HL-60 (cell line): ENCODE results near the gene CIC.
A peak's percentile ranks its signal among the peaks of the same experiment; 100 is the strongest.

Experiments used
- DNase-seq, 2 experiments: peaks; one replicate each; pipeline ENCODE4 v3.0.0-alpha.2; 2010 to 2020; ENCODE audit warnings: low read depth in 1 of 2, low spot score in 1 of 2
- H3K27ac ChIP-seq: fragments of 250-450 bp; sonication (Bioruptor Pico); replicated peaks from 2 replicates; pipeline ENCODE4 v1.5.1; 2020; ENCODE audit warnings: mild to moderate bottlenecking, moderate library complexity
- H3K27me3 ChIP-seq: fragments of 250-450 bp; sonication (Bioruptor Pico); 2 replicates; pipeline ENCODE4 v1.5.1; 2021; ENCODE audit warnings: mild to moderate bottlenecking, moderate library complexity; ENCODE audit not compliant: insufficient read depth, poor library complexity, severe bottlenecking
- H3K4me3 ChIP-seq: replicated peaks from 2 replicates; pipeline ENCODE4 v1.5.1; 2011; ENCODE audit warnings: mild to moderate bottlenecking, control low read depth, low read length; ENCODE audit not compliant: insufficient read depth
- CTCF ChIP-seq: IDR thresholded peaks from one replicate; pipeline ENCODE4 v1.5.1; 2011; ENCODE audit warnings: low read length, control low read depth, inconsistent platforms; ENCODE audit not compliant: insufficient read depth
- GABPA ChIP-seq: IDR thresholded peaks from 2 replicates; pipeline ENCODE4 v1.6.1; 2012; ENCODE audit warnings: low read depth
- POLR2AphosphoS5 ChIP-seq: IDR thresholded peaks from 2 replicates; pipeline ENCODE4 v1.6.1; 2012; ENCODE audit warnings: low read depth
- REST ChIP-seq: IDR thresholded peaks from 2 replicates; pipeline ENCODE4 v1.6.1; 2012; ENCODE audit warnings: low read depth; ENCODE audit not compliant: insufficient replicate concordance
- SPI1 ChIP-seq: IDR thresholded peaks from 2 replicates; pipeline ENCODE4 v1.6.1; 2012; ENCODE audit warnings: low read depth, mild to moderate bottlenecking, borderline replicate concordance

CIC gene

DNA sequence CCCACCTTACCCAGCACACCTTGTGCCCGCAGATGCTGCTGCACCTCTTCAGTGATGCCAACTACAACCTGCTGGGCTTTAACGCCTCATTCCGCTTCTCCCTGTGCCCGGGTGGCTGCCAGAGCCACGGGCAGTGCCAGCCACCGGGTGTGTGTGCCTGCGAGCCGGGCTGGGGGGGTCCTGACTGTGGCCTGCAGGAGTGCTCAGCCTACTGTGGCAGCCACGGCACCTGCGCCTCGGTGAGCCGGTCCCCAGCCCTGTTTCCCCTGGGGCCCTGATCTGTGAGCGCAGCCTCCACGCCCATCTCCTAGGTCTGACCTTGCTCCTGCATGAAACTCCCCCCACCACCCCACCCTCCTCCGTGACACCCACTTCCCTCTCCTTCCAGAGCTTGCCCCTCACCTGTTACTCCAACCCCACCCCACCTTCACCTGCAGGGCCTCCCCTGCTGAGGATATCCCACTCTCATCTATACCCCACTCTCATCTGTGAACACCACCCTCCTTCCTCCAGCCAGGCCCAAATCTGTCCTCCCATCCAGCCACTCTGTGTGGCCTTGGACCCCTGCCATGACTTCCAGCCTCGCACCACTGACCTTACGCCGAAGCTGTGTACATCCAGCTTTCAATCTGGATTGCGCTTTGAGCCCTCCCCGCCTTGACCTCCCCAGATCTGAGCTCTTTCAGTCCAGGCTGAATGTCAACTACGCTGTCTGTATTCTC lies 65.1 kb downstream of the CIC start:
- no peaks in the 10 kb centered on the region for H3K27me3 ChIP-seq
- DNase-seq = no peak
- no peak overlapping the region for H3K27ac ChIP-seq

DNA sequence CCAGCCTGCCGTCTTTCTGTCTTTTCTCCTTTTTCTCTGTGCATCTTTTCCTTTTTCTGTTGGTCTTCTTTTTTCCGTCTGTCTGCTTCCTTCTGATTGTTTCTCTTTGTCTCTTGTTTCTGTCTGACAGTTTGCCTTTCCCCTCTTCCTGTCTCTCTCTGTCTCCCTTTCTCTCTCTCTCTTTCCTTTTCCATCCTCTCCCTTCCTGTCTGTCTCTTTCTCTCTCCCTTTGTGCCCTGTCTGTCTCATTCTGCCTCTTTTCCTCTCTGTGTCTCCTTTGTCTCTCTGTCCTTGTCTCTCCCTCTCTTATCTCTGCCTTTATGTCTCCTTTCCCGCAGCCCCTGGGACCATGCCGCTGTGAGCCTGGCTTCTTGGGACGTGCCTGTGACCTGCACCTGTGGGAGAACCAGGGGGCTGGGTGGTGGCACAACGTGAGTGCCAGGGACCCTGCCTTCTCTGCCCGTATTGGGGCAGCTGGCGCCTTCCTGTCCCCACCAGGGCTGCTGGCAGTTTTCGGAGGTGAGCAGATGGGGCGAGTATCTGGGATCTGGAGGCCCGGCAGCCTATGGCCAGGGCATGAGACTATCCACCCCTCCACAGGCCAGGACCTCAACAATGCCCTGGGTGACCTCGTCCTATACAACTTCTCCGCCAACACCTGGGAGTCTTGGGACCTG lies 65.8 kb downstream of the CIC start:
- no peak for TF ChIP-seq CTCF
- TF ChIP-seq GABPA = no peak
- no peak for TF ChIP-seq POLR2AphosphoS5
- TF ChIP-seq SPI1 = no peak
- TF ChIP-seq REST = no peak
- DNase-seq = no peak
- H3K27me3 ChIP-seq = no peaks in the 10 kb centered on the region
- no peak overlapping the region for H3K4me3 ChIP-seq
- H3K27ac ChIP-seq = peak overlapping the region; percentile 36; the same call in 1 of the 2 replicates

More for the DNA sequence above, 65.1 kb downstream of the CIC start:
- TF ChIP-seq REST = no peak
- TF ChIP-seq CTCF = no peak
- TF ChIP-seq SPI1 = no peak
- TF ChIP-seq POLR2AphosphoS5 = no peak
- no peak for TF ChIP-seq GABPA
- H3K4me3 ChIP-seq = no peak overlapping the region

DNA sequence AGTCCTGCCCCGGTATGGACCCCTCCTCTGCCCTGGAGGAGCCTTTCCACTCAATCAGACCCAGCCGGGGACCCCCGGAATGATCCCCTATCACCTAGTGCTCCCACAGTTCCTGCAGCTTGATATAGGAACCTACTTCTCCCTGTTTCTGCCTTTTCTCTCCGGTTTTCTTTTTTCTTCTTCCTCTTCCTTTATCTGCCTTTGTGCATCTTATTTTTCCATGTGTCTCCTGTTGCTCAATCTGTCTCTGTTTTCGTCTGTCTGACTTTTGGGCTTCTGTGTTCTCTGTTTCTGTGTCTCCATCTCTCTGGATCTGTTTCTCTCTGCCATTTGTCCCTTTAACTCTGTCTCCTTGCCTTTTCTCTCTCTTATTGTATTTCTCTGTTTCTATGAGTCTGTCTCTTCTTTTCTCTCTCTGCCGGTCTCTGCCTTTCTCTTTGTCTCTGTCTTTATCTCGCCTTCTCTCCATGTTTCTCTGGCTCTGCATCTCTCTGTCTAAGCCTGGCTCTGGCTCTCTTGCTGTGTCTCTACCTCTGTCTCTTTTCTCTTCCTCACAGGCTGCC lies 66.4 kb downstream of the CIC start:
- H3K27me3 ChIP-seq = no peaks in the 10 kb centered on the region
- TF ChIP-seq POLR2AphosphoS5 (no peak), GABPA (peak; percentile 89), CTCF (no peak), REST (no peak), SPI1 (peak; percentile 25; the same call in 1 of the 2 replicates)
- peak in 1 of 2 experiments; percentile 25 for DNase-seq
- peak overlapping the region; percentile 36 for H3K27ac ChIP-seq
- no peak overlapping the region for H3K4me3 ChIP-seq
